ENCODE results near the gene ROBO3. TPM values are rescaled to one million over a fixed set of nuclear protein-coding genes. Genes with fewer than 3 reads are reported as not detected.

The ROBO3 gene
- polyA plus RNA-seq, 1 donor = 34.2 TPM

DNA sequence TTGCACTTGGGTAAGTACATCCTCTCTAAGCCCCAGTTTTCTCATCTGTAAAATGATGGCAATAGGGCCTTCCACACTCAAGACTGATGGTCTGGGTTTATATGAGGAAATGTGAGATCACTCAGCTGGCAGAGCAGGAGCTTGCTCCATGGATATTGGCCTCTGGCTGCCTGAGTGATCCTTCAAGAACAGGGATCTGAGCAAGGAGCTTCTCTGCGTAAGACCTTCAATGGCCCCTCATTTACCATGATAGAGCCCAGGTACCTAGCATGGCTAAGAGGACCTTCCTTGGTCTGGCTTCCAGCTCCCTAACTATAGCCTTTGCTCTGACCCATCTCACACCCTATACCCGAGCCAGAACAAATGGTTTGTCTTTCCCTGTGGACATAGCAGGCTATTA is 26.9 kb downstream of the ROBO3 start:
- DNase-seq (ENCODE audit: low read depth) = no peak

DNA sequence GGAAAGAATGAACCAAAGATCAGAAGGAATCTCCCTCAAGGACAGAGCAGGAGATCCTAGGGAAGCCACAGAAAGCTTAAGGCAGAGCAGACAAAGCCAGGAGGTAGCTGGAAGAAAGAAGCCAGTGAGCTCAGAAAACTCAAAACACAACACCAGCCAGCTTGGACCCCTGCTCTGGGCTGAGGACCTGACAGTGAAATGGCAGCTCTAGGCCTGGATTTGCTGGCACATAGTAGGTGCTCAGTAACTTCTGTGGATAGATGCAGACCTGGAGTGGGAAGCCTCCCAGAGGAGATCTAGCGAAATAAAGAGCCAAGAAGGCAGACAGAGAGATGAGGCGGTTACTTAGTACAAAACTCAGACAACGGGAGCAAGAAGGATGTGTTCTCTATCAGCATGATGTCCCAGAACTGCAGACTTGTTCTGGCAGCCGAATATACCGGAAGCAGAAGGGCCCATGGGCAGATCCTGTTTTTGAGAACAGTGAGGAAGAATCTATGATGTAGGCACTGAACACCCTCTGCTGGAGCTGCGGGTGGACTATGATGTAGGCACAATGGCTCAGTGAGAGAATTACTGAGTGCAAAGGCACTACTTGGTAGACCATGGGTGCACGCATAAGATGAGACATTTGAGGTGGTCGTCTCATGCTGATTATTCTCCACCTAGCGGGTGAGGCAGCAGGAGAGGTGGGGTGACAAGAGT is 27.7 kb downstream of the ROBO3 start:
- DNase-seq (ENCODE audit: low read depth) = no peak

DNA sequence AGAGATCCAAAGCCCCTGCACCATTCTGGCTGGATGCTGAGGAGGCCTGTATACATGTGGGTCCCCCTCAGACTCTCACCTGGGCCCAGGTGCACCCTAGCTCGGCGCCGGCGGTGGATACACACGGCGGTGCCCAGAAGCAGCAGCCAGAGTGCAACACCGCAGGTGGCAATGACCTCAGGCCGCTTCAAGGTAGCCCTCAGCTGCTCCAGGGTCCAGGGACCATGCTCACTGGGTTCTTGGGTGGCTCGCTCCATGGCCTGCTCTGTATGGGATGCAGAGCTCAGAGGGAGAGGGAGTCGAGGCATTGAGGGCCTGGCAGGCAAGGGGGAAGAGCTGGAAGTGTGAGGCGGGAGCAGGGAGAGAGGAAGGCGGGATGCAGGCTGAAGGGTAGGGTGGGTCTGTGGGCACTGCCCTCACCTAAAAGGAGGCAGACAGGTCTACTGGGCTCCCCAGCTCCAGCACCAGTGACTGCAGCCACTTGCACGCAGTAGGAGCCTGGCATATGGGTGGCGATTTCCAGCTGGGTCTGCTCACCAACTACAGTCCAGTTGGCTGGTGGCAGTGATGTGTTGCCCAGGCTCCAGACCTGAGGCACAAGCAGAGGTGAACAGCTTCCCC is 28.7 kb downstream of the ROBO3 start:
- no peak for DNase-seq (ENCODE audit: low read depth)

DNA sequence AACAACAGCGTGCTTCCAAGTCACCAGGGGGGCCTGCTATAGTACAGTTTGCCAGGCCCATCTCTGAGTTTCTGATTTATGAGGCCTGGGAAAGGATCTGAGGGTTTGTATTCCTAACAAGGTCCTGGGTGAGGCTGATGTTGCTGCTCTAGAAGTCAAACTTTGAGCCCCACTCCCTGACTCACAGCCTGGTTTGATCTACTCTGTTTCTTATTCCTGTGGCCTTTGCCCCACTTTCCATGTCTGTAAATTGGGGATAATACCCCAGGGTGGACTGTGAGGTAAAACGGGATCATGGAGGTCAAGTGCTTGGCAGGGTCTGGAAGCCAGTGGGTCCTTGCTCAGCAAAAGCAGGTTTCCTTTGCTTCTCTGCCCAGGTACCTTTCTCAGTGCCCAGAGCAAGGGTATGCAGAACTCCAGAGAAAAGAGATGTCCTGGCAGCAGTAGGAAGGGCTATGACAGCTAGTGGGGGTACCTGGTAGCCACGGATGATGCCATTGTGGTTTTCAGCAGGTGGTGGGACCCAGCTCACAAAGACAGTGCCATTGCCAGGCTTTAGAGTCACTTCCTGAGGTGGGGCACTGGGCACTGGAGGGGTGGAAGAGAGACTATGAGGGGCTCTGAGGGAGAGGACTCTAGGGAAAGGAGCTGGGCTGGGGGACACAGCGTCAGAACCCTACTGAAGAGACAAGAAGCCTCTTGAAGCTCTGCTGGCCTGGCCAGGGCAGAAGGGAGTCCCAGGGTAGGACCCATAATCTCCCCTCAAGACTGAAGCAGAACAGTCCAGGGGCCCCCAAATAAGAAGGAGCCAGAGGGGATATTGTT is 29.6 kb downstream of the ROBO3 start:
- DNase-seq (ENCODE audit: low read depth) = no peak

DNA sequence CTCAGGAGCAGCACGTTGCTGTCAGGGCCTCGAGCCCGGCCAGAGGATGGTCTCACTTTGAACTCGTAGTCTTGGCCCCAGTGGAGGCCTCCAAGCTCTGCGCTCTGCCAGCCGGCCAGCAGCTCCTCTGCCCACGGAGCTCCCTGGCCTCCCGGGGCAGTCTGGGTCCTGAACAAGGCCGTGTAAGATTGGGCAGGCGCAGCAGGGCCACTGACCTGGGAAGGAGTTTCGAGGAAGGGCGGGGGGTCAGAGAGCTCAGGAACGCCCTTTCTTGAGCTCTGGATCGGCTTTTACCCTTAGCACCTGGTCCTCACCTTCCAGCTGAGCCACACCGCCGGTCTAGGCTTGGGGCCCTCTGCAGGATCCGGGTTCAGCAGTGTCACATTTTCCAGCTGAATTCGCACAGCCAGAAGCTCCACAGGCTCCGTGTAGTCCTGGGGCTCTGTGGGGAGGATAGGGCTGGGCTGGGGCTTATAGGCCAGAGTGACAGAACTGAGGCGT is 30.3 kb downstream of the ROBO3 start:
- no peak for DNase-seq (ENCODE audit: low read depth)

DNA sequence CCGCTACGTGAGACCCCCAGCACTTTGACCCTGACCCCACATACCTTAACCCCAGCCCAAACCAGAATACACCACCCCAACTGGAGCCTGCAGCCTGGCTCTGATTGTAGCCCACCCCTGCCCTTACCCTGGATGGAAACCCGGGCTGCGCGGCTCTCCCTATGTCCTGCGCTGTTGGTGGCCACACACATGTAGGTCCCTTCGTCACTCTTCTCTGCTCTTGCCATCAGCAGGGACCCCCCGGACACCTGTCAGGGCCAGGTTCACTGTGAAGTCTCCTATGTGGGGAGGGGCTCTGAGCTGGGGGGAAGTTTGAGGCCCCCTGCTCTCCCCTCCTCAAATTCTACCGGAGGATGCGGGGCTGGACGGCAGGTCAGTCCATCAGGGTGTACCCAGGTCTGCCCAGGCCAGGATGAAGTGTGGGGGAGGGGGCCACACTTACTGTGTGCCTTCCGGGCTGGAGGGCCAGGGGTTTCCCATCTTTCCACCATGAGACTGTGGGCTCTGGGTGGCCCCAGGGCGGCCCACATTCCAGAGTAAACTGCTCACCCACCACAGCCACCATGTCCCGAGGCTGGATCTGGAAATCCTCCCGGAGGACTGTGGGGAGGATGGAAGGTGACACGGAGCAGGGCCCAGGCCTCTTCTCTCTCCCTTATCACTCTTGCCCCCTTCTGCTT is 31.0 kb downstream of the ROBO3 start:
- no peak for DNase-seq (ENCODE audit: low read depth)

DNA sequence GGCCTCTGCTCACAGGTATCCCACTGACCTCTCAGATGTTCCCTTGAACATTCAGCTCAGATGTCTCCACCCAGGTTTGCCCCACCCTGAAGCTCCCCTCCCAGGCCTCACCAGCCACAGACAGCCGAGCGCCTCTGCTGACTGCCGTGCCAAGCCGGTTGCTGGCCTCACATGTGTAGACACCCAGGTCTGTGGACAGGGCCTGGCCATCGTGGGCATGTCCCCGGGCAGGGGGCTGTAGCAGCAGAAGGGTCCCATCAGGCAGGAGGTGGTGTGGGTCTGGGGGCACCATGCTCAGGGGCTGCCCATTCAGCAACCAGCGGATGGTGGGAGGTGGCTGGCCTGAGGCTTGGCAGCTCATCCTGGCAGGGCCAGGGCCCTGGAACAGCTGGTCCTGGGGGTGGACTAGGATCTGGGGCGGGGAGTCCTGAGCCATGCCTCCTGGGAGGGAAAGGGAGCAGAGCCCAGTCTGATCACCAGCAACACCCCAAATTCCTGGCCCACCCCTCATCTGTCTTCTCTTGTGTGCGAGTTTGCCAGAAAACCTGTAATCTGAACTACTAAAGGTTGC is 31.7 kb downstream of the ROBO3 start:
- no peak for DNase-seq (ENCODE audit: low read depth)

DNA sequence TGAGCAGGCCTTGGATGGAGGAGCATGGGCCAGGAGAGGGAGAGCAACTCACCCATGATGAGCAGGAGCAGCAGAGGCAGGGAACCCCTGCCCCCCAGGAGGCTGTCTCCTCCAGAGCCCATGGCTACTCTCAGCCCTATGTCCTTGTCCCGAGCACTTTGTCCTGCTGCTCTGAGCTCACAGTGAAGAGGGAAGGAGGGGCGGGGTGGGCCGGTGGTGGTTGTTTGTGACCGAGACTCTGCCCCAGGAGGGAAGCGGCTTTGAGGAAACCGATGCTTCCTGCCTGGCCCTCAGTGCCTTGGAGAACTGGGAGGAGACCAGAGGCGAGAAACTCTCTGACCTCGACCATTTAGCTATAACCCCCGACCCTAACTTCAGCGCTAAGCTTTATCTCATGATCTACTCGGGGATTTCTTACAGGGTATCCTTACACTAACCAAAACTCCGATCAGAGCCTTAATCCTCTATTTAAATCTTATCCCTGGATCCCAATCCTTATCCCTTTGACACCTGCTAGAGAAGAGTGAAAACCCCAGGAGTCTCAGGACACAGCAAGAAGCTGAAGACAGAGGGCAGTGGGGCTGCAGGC is 32.5 kb downstream of the ROBO3 start, which contains the start of gene ROBO4:
Gene ROBO4 (minus strand): TSS at position 192 of the 589 bp plus-strand sequence. CDS start 70 bp downstream, at position 122.
- no peak for DNase-seq (ENCODE audit: low read depth)

DNA sequence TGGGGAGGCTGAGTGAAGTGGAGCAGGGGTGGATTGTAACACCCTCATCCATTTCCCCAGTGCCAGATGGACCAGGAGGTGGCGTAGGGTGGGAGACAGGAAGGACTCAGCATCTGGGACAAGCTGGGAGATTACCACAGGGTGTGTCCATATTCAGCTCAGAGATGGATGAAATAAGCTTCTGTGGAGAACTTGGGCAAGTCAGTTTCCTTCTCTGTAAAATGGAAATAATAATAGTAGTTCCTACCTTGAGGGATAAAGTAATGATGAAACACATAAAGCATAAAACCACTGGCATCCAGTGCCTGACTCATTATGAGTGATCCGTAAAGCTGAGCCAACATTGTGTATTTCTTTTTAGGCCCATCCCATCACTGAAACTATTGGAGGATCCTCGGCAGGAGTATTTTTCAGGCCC is 33.0 kb downstream of the ROBO3 start:
- DNase-seq (ENCODE audit: low read depth) = no peak

DNA sequence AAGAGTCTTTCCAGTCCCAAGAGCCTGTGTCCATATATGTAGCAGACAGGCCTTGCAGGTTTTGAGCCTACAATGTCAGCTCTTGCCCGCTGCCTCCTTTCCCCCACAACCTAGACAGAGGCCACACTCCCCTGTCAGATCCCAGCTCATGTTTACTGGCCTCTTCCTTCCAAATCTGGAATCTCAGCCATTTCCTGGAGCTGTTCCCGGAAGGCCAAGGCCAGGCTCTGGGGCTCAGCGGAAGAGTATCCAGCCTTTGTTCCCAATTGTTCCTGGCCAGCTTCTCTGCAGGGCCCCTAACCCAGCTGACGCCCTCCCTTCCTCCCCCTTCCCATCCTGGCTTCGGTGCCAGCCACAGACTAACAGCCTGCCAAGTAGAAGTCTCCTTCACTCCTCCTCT is 33.5 kb downstream of the ROBO3 start:
- no peak for DNase-seq (ENCODE audit: low read depth)

DNA sequence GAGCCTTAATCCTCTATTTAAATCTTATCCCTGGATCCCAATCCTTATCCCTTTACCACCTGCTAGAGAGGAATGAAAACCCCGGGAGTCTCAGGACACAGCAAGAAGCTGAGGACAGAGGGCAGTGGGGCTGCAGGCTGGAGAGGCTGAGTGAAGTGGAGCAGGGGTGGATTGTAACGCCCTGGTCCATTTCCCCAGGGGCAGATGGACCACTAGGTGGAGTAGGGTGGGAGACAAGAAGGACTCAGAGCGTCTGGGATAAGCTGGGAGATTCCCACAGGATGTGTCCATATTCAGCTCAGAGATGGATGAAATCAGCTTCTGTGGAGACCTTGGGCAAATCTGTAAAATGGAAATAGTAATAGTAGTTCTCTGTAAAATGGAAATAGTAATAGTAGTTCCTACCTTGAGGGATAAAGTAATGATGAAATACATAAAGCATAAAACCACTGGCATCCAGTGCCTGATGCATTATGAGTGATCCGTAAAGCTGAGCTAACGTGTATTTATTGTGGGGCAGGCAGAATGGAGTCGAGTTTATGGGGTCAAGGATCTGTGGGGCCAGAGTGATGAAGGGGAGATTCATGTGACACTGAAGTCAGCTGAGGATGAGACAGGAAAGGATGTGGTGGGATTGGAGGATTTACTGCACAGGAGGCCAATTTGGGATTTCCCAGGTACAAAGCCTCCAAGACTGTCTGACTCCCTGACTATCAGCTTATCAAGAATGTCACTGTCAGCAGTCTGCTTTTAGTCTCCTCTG is 34.3 kb downstream of the ROBO3 start:
- DNase-seq (ENCODE audit: low read depth) = no peak

DNA sequence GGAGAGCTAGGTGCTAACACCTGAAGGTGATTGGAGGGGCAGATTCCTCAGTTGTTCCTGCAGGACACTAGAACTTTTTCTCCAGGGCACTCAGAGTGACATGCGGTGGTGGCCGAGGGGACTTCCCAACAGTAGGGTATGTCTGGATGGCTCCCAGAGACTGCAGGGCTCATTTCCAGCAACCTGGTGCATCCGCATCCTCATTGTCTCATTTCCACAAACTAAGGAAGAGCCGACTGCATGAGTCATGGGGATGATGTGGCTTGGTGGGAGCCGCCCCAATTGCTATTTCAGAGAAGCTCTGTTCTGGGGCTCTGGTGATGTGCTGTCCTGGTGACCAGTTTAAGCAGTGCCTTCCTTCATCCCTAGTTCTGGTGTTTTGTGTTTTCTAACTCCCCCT is 35.2 kb downstream of the ROBO3 start:
- DNase-seq (ENCODE audit: low read depth) = no peak

DNA sequence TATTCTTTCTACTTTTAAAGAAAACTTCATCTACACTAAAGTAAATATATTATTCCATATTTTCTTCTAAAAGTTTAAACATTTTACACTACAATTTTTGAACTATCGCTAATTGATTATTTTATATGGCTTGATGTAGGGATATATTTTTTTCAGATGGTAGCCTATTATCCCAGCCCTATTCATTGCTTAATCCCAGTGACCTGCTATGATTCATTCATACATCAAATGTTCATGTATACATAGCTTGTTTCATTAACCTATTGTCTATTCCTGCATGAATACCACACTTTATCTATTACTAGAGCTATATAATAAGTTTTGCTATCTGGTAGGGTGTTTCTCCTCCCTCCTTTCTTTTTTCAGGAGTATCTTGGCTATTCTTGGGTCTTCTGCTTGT is 37.4 kb downstream of the ROBO3 start:
- DNase-seq (ENCODE audit: low read depth) = no peak

DNA sequence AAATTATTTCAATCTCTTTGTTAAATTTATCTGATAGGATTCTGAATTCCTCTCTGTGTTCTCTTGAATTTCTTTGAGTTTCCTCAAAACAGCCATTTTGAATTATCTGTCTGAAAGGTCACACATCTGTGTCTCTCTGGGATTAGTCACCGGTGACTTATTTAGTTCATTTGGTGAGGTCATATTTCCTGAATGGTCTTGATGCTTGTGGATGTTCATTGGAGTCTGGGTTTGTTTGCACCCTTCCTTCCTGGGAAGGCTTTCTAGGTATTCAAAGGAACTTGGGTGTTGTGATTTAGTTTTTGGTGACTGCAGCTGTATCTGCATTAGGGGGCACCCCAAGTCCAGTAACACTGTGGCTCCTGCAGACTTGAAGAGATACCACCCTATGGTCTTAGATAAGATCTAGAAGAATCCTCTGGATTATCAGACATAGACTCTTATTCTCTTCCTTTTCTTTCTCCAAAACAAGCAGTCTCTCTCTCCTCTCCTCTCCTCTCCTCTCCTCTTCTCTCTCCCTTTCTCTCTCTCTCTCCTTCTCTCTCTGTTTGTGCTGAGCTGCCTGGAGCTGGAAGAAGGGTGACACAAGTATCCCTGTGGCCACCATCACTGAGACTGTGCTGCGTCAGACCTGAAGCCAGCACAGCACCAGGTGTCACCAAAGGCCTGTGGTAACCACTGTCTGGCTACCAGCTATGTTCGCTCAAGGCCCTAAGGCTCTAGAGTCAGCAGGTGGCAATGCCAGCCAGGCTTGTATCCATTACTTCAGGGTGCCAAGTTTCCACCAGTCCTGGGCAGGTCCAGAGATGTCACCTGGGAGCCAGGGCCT is 50.5 kb downstream of the ROBO3 start:
- DNase-seq (ENCODE audit: low read depth) = no peak

DNA sequence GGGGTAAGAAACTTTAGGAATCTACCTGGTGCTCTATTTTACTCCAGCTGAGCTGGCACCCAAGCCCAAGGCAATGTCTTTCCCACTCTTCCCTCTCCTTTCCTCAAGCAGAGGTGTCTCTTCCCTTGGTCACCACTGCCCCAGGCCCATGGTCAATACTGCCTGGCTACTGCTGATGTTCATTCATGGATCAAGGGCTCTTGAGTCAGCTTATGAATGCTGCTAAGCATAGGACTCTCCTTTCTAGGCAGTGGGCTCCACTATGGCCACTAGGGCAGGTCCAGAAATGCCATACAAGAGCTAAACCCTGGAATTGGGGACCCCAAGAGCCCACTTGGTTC is 51.1 kb downstream of the ROBO3 start:
- DNase-seq (ENCODE audit: low read depth) = no peak

DNA sequence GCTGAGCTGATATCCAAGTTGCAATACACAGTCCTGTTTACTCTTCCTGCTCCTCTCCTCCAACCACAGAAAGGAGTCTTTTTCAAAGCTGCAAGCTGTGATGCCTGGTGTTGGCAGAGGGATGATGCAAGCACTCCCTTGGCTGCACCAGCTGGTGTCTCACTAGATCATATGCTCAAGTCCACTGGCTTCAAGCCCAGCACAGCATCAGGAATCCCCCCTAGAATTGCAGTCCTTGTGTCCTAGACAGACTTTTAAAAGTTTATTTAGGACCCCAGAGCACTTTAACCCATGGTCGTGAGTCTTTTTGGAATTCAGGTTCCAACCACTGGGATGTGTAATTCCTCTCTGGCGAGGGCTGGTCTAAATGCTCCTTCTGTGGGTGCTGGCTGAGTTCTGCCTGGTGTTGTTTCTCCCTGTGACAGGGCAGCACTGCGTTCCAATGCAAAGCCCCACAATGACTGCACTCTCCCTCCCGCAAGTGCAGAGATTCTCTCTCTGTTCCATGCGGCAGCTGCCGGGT is 51.9 kb downstream of the ROBO3 start:
- no peak for DNase-seq (ENCODE audit: low read depth)

DNA sequence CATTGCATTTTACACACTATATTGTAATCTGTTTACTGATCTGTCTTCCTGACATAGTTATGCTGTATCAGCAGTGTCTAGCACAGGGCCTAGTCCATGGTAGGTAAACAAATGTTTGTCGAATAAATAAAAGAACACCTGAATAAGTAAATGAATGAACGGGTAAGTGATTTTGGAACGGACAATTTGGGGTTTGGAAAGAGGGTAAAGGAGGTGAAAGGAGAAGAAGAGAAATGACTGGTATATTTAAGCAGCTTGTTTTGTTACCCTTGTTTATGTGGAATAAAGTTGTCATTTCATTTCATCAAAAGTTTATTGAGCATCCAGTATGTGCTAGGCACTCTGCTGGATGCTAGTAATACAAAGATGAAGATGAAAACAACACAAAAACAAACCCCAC is 53.7 kb downstream of the ROBO3 start, which contains the start of gene HEPN1:
Gene HEPN1 (plus strand): TSS at position 301 of the 400 bp plus-strand sequence.
- no peak for DNase-seq (ENCODE audit: low read depth)

DNA sequence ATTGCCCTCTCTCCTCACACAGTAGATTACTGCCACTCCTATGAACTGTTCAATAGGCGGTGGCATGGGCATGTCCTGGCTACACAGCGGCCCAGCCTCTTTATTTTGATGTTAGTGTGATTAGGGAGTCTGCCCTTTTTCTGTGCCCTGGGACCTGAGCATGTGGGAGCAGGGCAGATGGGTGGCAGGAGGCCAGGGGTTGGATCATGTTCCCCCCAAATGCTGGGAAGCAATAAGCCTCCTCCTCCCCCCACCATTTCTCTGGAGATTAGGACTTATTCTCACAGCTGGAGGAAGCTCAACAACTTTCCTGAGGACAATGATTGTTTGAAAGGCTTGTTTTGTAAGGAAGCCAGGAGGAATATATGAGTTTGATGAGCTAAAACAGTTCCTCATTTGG is 54.7 kb downstream of the ROBO3 start:
- no peak for DNase-seq (ENCODE audit: low read depth)

DNA sequence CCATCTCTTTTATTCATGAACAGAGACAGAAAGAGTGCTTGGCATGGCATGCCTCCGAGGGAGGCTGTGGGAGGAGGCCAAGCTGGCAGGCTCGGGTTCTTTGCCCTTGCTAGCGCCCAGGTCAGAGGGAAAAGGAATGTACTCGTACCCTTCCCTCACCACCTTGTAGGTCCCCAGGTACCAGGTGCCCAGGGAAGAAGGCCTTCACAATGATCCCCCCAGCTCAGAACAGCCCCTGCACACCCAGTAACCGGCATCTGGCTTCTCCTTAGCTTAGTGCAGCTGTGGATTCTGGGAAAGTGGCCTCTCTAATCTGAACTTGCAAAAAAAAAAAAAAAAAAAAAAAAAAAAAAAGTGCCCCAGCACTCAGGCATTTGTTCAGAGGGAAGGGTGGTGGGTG is 55.1 kb downstream of the ROBO3 start:
- DNase-seq (ENCODE audit: low read depth) = no peak

Data from forelimb muscle (tissue), 1 donor.